ENCODE results near the gene RPS6KA2. TPM values are rescaled to one million over a fixed set of nuclear protein-coding genes. Genes with fewer than 3 reads are reported as not detected.

RPS6KA2 gene
- total RNA-seq, 2 donors from 2014 or later: 7.8 to 13.6 TPM

DNA sequence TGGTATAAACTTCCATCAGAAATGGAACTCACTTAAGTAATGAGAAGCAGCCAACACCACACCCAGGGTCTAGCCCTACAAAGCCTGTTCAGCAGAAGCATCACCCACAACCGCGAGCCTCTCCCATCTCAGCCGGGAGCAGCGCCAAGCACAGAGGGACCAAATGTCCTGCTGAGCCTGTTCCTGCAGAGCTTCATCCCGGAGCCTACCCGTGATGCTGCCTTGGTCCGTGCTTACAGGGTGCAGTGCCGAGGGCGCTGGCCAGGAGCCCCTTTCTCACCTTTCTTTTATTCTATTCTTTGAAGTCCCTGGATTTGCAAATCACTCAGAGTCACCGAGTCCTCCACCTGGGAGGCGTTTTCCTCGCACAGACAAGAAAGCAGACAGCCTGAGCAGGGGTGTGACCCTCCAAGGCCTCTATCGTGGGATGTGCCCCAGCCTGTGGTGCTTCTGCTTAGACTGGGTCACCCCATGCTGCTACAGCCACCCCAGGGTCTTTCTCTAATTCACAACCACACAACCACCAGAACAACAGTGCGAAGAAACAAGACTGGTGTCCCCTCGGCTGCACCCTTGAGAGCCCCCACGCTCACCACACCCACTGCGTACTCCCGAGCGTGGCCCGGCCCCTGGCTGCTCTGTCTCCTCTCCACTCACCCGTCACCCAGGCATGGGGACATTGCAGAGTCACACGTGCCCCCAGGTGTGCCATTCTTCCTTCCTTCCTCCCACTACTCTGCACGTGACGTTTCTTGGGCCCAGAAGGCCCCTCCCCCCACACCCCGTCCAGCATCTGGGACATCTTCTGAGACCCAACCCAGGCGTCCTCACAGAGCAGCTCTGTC lies 152.1 kb downstream of the RPS6KA2 start:
- H3K4me3 ChIP-seq: no peak overlapping the region
- H3K9me3 ChIP-seq: no peaks in the 10 kb centered on the region
- TF ChIP-seq, protein P1, sequence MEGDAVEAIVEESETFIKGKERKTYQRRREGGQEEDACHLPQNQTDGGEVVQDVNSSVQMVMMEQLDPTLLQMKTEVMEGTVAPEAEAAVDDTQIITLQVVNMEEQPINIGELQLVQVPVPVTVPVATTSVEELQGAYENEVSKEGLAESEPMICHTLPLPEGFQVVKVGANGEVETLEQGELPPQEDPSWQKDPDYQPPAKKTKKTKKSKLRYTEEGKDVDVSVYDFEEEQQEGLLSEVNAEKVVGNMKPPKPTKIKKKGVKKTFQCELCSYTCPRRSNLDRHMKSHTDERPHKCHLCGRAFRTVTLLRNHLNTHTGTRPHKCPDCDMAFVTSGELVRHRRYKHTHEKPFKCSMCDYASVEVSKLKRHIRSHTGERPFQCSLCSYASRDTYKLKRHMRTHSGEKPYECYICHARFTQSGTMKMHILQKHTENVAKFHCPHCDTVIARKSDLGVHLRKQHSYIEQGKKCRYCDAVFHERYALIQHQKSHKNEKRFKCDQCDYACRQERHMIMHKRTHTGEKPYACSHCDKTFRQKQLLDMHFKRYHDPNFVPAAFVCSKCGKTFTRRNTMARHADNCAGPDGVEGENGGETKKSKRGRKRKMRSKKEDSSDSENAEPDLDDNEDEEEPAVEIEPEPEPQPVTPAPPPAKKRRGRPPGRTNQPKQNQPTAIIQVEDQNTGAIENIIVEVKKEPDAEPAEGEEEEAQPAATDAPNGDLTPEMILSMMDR (IDR thresholded peaks at IDR 0.05): no peak
- intact Hi-C loops (cut with DNase I): no loop called here
- H3K27me3 ChIP-seq: no peaks in the 10 kb centered on the region
- no peaks in the 10 kb centered on the region for H3K4me1 ChIP-seq
- H3K36me3 ChIP-seq: no peaks in the 10 kb centered on the region
- DNase-seq: no peak
- H3K9ac ChIP-seq (ENCODE audit: low read depth in 2 of 2, low read length in 2 of 2): no peak overlapping the region
- H3K27ac ChIP-seq: no peak overlapping the region

DNA sequence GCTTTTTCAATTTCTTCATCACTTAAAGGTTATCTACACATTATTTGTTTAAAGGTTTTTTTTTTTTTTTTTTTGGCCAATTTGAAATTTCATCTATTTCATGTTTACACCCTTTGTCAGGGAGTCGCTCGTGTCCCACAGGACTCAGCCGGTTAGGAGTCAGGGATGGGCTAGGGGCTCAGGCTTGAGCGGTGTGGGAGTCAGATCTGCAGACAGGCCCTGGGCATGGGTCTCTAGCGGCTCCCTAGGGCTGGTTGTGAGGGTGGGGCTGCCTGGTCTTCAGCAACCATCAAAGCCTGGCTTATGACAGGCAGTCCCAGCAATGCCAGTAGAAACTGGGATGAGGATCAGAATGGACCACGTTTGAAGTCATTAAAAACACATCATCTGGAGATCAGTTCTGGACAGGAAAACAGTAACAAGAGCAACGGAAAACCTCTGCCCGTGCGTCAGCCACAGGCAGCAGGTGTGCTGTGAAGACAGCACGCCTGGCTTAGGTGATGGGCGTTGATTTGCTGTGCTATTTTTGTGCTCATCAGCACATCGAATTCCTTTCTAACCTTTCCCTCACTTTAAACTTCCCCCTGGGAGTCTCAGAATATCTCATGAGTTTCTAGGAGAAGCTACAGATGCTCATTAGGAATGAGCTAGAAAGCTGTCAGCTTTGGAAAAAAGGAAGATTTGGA lies 153.0 kb downstream of the RPS6KA2 start:
- TF ChIP-seq, protein P1 (IDR thresholded peaks at IDR 0.05): no peak
- H3K4me1 ChIP-seq: no peaks in the 10 kb centered on the region
- no peaks in the 10 kb centered on the region for H3K36me3 ChIP-seq
- H3K9ac ChIP-seq (ENCODE audit: low read depth in 2 of 2, low read length in 2 of 2): no peak overlapping the region
- H3K9me3 ChIP-seq: no peaks in the 10 kb centered on the region
- intact Hi-C loops (cut with DNase I): no loop called here
- DNase-seq: no peak
- no peak overlapping the region for H3K27ac ChIP-seq
- H3K4me3 ChIP-seq: no peak overlapping the region
- H3K27me3 ChIP-seq: no peaks in the 10 kb centered on the region

DNA sequence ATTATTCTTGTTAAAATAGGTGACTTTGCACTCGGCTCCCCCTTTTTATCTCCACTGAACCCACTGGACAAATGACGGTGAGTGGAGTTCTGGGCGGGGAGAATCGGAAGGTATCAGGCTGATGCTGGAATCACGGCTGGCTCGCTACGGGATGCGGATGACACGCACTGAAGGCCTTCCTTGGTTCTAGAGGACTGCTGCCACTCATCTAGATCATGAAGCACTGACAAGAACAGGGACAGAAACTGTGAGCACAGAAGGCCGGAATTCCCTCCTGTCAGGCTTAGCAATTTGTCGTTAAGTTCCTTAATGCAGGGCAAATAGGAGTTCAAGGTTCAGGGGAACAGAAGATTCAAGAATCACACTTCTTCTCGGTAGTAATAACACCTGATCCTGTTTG lies 154.4 kb downstream of the RPS6KA2 start:
- Histone ChIP-seq H3K27ac (no peak overlapping the region), H3K4me1 (no peaks in the 10 kb centered on the region), H3K36me3 (no peaks in the 10 kb centered on the region), H3K4me3 (no peak overlapping the region), H3K27me3 (no peaks in the 10 kb centered on the region), H3K9ac (ENCODE audit: low read depth in 2 of 2, low read length in 2 of 2) (no peak overlapping the region), H3K9me3 (no peaks in the 10 kb centered on the region)
- TF ChIP-seq, protein P1 (IDR thresholded peaks at IDR 0.05): no peak
- DNase-seq: no peak
- intact Hi-C loops (cut with DNase I): no loop called here

DNA sequence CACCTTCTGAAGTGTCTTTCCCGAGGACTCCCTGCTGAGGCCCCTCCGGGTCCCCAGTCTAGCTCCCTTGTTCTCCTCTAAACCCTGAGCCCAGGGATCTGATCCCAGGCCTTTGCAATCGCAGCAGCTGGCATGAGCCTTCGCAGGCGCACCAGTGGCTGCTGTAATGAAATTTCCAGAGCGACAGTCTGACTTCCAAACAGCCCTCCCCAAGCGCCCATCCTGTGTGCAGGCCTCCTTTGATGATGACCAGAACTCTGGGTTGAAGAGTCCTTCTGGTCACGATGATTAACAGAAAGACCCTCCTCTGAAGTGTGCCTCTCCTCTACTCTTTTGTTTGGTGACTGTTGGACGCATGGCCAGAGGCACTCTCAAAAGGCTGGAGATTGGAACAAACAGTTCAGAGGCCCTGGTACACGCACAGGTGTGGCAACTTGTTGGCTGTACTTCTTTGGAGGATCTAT lies 155.2 kb downstream of the RPS6KA2 start:
- Histone ChIP-seq H3K4me3 (no peak overlapping the region), H3K9ac (ENCODE audit: low read depth in 2 of 2, low read length in 2 of 2) (no peak overlapping the region), H3K9me3 (no peaks in the 10 kb centered on the region), H3K27ac (no peak overlapping the region), H3K4me1 (no peaks in the 10 kb centered on the region), H3K36me3 (no peaks in the 10 kb centered on the region), H3K27me3 (no peaks in the 10 kb centered on the region)
- intact Hi-C loops (cut with DNase I): no loop called here
- no peak for DNase-seq
- TF ChIP-seq, protein P1 (IDR thresholded peaks at IDR 0.05): no peak

DNA sequence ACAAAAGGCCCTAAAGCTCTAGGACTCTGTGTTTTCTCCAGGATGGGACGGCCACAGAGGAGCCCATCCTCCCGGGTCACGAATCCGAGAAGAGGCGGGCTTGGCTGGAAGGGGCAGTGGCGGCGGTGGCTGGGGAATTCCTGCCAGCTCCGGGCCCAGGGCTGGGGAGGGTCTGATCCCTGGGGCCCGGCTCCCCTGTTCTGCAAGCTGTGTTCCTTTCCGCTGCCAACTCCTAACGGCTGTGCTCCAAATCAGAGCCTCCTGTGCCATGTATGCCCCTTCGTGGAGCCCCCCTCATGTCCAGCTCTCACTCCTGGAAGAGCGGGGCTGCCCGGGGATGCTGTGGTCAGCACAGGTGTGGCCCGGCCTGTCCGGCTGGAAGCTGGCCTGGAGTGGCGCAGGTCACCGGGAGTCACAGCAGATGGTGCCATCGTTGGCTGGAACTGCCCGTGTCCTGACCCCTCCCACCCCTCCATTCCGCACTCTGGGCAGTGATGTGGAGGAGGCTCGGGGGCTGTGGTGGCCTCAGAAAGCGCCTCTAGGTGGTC lies 156.1 kb downstream of the RPS6KA2 start:
- H3K4me1 ChIP-seq: no peaks in the 10 kb centered on the region
- no peak overlapping the region for H3K27ac ChIP-seq
- DNase-seq: no peak
- no peaks in the 10 kb centered on the region for H3K27me3 ChIP-seq
- no peak overlapping the region for H3K9ac ChIP-seq (ENCODE audit: low read depth in 2 of 2, low read length in 2 of 2)
- no peaks in the 10 kb centered on the region for H3K36me3 ChIP-seq
- H3K9me3 ChIP-seq: no peaks in the 10 kb centered on the region
- TF ChIP-seq, protein P1 (IDR thresholded peaks at IDR 0.05): no peak
- intact Hi-C loops (cut with DNase I): no loop called here
- no peak overlapping the region for H3K4me3 ChIP-seq

Data from colonic mucosa (tissue), 4 donors.